ENCODE measurements around the gene GBP2.
"Not testable (repeated sequence)": the region's sequence is repeated elsewhere in the genome, so short reads cannot be mapped to it uniquely, and the experiment has no call there.

The GBP2 gene

GRCh38 chr1:89128003-89128458 is 2.1 kb upstream of the GBP2 start:
- DNase-seq (ENCODE audit: low spot score); FAIRE-seq: not testable (repeated sequence)

GRCh38 chr1:89126602-89127565 is 970 bp upstream of the GBP2 start:
- not testable (repeated sequence) for FAIRE-seq

GRCh38 chr1:89125240-89125912 is 538 bp downstream of the GBP2 start:
- FAIRE-seq (no peak), DNase-seq (ENCODE audit: low spot score) (no peak)

More at GRCh38 chr1:89126602-89127565, 970 bp upstream of the GBP2 start:
- not testable (repeated sequence) for DNase-seq (ENCODE audit: low spot score)

- FAIRE-seq, result no peak
- DNase-seq (ENCODE audit: low spot score), result no peak
Observed at GRCh38 chr1:89121641-89122040, 4.3 kb downstream of the GBP2 start.

- no peak for DNase-seq (ENCODE audit: low spot score)
Observed at GRCh38 chr1:89114662-89115061, 11.3 kb downstream of the GBP2 start.

GRCh38 chr1:89112871-89113613 is 12.9 kb downstream of the GBP2 start:
- DNase-seq (ENCODE audit: low spot score), result no peak
- FAIRE-seq, result no peak

More at GRCh38 chr1:89114662-89115061, 11.3 kb downstream of the GBP2 start:
- no peak for FAIRE-seq

- DNase-seq (ENCODE audit: low spot score), result no peak
- FAIRE-seq, result no peak
Observed at GRCh38 chr1:89104687-89105086, 21.2 kb downstream of the GBP2 start.

- FAIRE-seq (peak; percentile 9), DNase-seq (ENCODE audit: low spot score) (no peak)
Observed at GRCh38 chr1:89104147-89104546, 21.8 kb downstream of the GBP2 start.

- no peak for DNase-seq (ENCODE audit: low spot score)
- FAIRE-seq, result no peak
Observed at GRCh38 chr1:89102021-89102420, 23.9 kb downstream of the GBP2 start.

GRCh38 chr1:89100412-89100811 is 25.5 kb downstream of the GBP2 start:
- no peak for DNase-seq (ENCODE audit: low spot score)
- FAIRE-seq, result no peak

GRCh38 chr1:89098857-89099256 is 27.1 kb downstream of the GBP2 start:
- DNase-seq (ENCODE audit: low spot score) (no peak), FAIRE-seq (no peak)

- DNase-seq (ENCODE audit: low spot score) (no peak), FAIRE-seq (no peak)
Observed at GRCh38 chr1:89095737-89096136, 30.2 kb downstream of the GBP2 start.

GRCh38 chr1:89089962-89090361 is 36.0 kb downstream of the GBP2 start:
- no peak for FAIRE-seq
- DNase-seq (ENCODE audit: low spot score), result no peak

- DNase-seq (ENCODE audit: low spot score), result no peak
- no peak for FAIRE-seq
Observed at GRCh38 chr1:89088572-89088971, 37.3 kb downstream of the GBP2 start.

GRCh38 chr1:89087241-89087640 is 38.7 kb downstream of the GBP2 start:
- DNase-seq (ENCODE audit: low spot score) (no peak), FAIRE-seq (no peak)

GRCh38 chr1:89085781-89086180 is 40.1 kb downstream of the GBP2 start:
- no peak for FAIRE-seq
- DNase-seq (ENCODE audit: low spot score), result peak; percentile 51

- FAIRE-seq, result no peak
- no peak for DNase-seq (ENCODE audit: low spot score)
Observed at GRCh38 chr1:89081005-89081404, 44.9 kb downstream of the GBP2 start.

- not testable (repeated sequence) for FAIRE-seq
Observed at GRCh38 chr1:89080068-89080467, 45.8 kb downstream of the GBP2 start.

GRCh38 chr1:89072466-89073065 is 53.3 kb downstream of the GBP2 start:
- DNase-seq (ENCODE audit: low spot score); FAIRE-seq: not testable (repeated sequence)

More at GRCh38 chr1:89080068-89080467, 45.8 kb downstream of the GBP2 start:
- DNase-seq (ENCODE audit: low spot score), result not testable (repeated sequence)

- DNase-seq (ENCODE audit: low spot score), result no peak
- FAIRE-seq, result no peak
Observed at GRCh38 chr1:89070509-89070908, 55.4 kb downstream of the GBP2 start.

GRCh38 chr1:89069951-89070350 is 56.0 kb downstream of the GBP2 start:
- DNase-seq (ENCODE audit: low spot score), result no peak
- FAIRE-seq, result no peak
